GM23338 (cell line): ENCODE data around the gene IGF2BP3.

Experiments used
- CTCF ChIP-seq, 2 experiments: fragments of 200-600 bp in 1 of 2; sonication (generic) in 1 of 2; conservative IDR thresholded peaks; 2 replicates each; pipeline versions ENCODE4 v1.5.1 to v1.6.1; 2016 to 2017; ENCODE audit warnings: antibody characterized with exemption in 2 of 2, low read depth in 2 of 2, mild to moderate bottlenecking in 2 of 2, moderate library complexity in 1 of 2
- POLR2AphosphoS5 ChIP-seq: IDR thresholded peaks from 2 replicates; pipeline ENCODE4 v1.6.1; 2016; ENCODE audit warnings: antibody characterized with exemption, low read depth
- ZNF114 ChIP-seq: fragments of 250-450 bp; sonication (Bioruptor Pico); IDR thresholded peaks from 2 replicates; pipeline ENCODE4 v1.5.0; 2020; ENCODE audit warnings: mild to moderate bottlenecking, moderate library complexity
- ZNF331 ChIP-seq: fragments of 250-450 bp; sonication (Bioruptor Pico); IDR thresholded peaks from 2 replicates; pipeline ENCODE4 v1.5.0; 2020; ENCODE audit warnings: low read depth, mild to moderate bottlenecking, moderate library complexity

- TF ChIP-seq CTCF (conservative IDR thresholded peaks at IDR 0.05; ENCODE audit: low read depth in 2 of 2) (no peak), ZNF331 (CRISPR knock-in tag) (no peak), POLR2AphosphoS5 (no peak), ZNF114 (no peak)
These were observed 203.4 kb downstream of the IGF2BP3 start for GRCh38 chr7:23266918-23267317.
